DOHH2 (cell line): Measurements from ENCODE around the gene ECE1.
A peak's percentile ranks its signal among the peaks of the same experiment; 100 is the strongest.

Experiments
- H3F3A ChIP-seq: fragments of 200-600 bp; sonication (generic), shearing (Covaris generic); 2 replicates; pipeline ENCODE4 v1.6.0; 2016; ENCODE audit warnings: antibody characterized with exemption, mild to moderate bottlenecking; ENCODE audit not compliant: control insufficient read depth, insufficient read depth
- H3K27ac ChIP-seq: fragments of 200-600 bp; sonication (generic); 2 replicates; pipeline ENCODE4 v1.5.1; 2014; ENCODE audit warnings: low read depth, mild to moderate bottlenecking, low read length, moderate library complexity
- H3K27me3 ChIP-seq: fragments of 200-600 bp; sonication (generic); 2 replicates; pipeline ENCODE4 v1.6.1; 2014; ENCODE audit warnings: mild to moderate bottlenecking, low read length, mixed read lengths; ENCODE audit not compliant: control insufficient read depth
- H3K36me3 ChIP-seq: fragments of 200-600 bp; sonication (generic); 2 replicates; pipeline ENCODE4 v1.6.1; 2014; ENCODE audit warnings: mild to moderate bottlenecking, low read length, moderate library complexity, mixed read lengths; ENCODE audit not compliant: control insufficient read depth
- H3K4me1 ChIP-seq: fragments of 200-600 bp; sonication (generic); 2 replicates; pipeline ENCODE4 v1.6.1; 2014; ENCODE audit warnings: mild to moderate bottlenecking, low read length, mixed read lengths; ENCODE audit not compliant: control insufficient read depth
- H3K4me2 ChIP-seq: fragments of 200-600 bp; sonication (generic); 2 replicates; pipeline ENCODE4 v1.6.0; 2014; ENCODE audit warnings: mild to moderate bottlenecking, low read length, moderate library complexity
- H3K4me3 ChIP-seq: fragments of 200-600 bp; sonication (generic); 2 replicates; pipeline ENCODE4 v1.5.1; 2014; ENCODE audit warnings: mild to moderate bottlenecking, low read length, mixed read lengths
- H3K79me2 ChIP-seq: fragments of 200-600 bp; sonication (generic); 2 replicates; pipeline ENCODE4 v1.6.1; 2014; ENCODE audit warnings: mild to moderate bottlenecking, low read length, mixed read lengths; ENCODE audit not compliant: control insufficient read depth
- H3K9me2 ChIP-seq: fragments of 200-600 bp; sonication (generic); replicated peaks from 2 replicates; pipeline ENCODE4 v1.6.1; 2014; ENCODE audit warnings: mild to moderate bottlenecking, low read length, mixed read lengths; ENCODE audit not compliant: control insufficient read depth
- H3K9me3 ChIP-seq: fragments of 200-600 bp; sonication (generic); 2 replicates; pipeline ENCODE4 v1.6.1; 2014; ENCODE audit warnings: antibody characterized with exemption, low read length, mixed read lengths; ENCODE audit not compliant: control insufficient read depth, insufficient read depth
- H4K20me1 ChIP-seq: fragments of 200-600 bp; sonication (generic); 2 replicates; pipeline ENCODE4 v1.6.0; 2014; ENCODE audit warnings: low read depth, mild to moderate bottlenecking, antibody characterized with exemption, low read length, moderate library complexity; ENCODE audit not compliant: control insufficient read depth, insufficient read depth
- CTCF ChIP-seq: fragments of 200-600 bp; sonication (generic); IDR thresholded peaks from one replicate; pipeline ENCODE4 v1.5.1; 2014; ENCODE audit warnings: antibody characterized with exemption, mild to moderate bottlenecking, low read depth, low read length; ENCODE audit not compliant: poor library complexity, severe bottlenecking
- EZH2phosphoT487 ChIP-seq: fragments of 200-600 bp; sonication (generic); IDR thresholded peaks from 2 replicates; pipeline ENCODE4 v1.6.1; 2017; ENCODE audit warnings: borderline replicate concordance, mild to moderate bottlenecking, antibody characterized with exemption, low read length, moderate library complexity, mixed read lengths

ECE1 gene

GRCh38 chr1:21234779-21235178 is 55.5 kb downstream of the ECE1 start:
- TF ChIP-seq EZH2phosphoT487 (no peak), CTCF (no peak)
- no peaks in the 10 kb centered on the region for H3K27me3 ChIP-seq
- H3K4me1 ChIP-seq = no peaks in the 10 kb centered on the region
- no peaks in the 10 kb centered on the region for H3K9me2 ChIP-seq
- no peaks in the 10 kb centered on the region for H3K36me3 ChIP-seq
- no peaks in the 10 kb centered on the region for H3K9me3 ChIP-seq
- no peak overlapping the region for H3K4me3 ChIP-seq
- H3K27ac ChIP-seq = no peak overlapping the region
- no peaks in the 10 kb centered on the region for H3K79me2 ChIP-seq
- H3F3A ChIP-seq = no peaks in the 10 kb centered on the region
- no peak overlapping the region for H3K4me2 ChIP-seq
- no peaks in the 10 kb centered on the region for H4K20me1 ChIP-seq

- Histone ChIP-seq H3F3A (no peaks in the 10 kb centered on the region), H3K27me3 (no peaks in the 10 kb centered on the region), H3K79me2 (no peaks in the 10 kb centered on the region), H3K9me3 (no peaks in the 10 kb centered on the region), H3K4me3 (no peak overlapping the region), H3K9me2 (no peaks in the 10 kb centered on the region), H3K4me1 (no peaks in the 10 kb centered on the region), H3K36me3 (no peaks in the 10 kb centered on the region), H4K20me1 (no peaks in the 10 kb centered on the region), H3K4me2 (no peak overlapping the region), H3K27ac (no peak overlapping the region)
- TF ChIP-seq EZH2phosphoT487 (no peak), CTCF (no peak)
Observed at GRCh38 chr1:21233490-21233889, 56.8 kb downstream of the ECE1 start.

- no peaks in the 10 kb centered on the region for H3K4me1 ChIP-seq
- H3K36me3 ChIP-seq = no peaks in the 10 kb centered on the region
Observed at GRCh38 chr1:21232044-21232443, 58.2 kb downstream of the ECE1 start.

More at GRCh38 chr1:21232044-21232443, 58.2 kb downstream of the ECE1 start:
- TF ChIP-seq CTCF = peak; percentile 82
- TF ChIP-seq EZH2phosphoT487 = no peak
- Histone ChIP-seq H3K4me2 (no peak overlapping the region), H3K9me2 (no peaks in the 10 kb centered on the region), H3K79me2 (no peaks in the 10 kb centered on the region), H3K27ac (no peak overlapping the region), H3F3A (no peaks in the 10 kb centered on the region), H3K27me3 (no peaks in the 10 kb centered on the region), H3K4me3 (no peak overlapping the region), H4K20me1 (no peaks in the 10 kb centered on the region), H3K9me3 (no peaks in the 10 kb centered on the region)
